Colon (tissue), 2 donors: Measurements from ENCODE around the gene TMEM150B.

Experiments
- FAIRE-seq: peaks from 2 replicates; lab custom pipeline; 2012; peaks lifted over from hg19 to GRCh38; lab: Jason Lieb, UNC
- donor health status: control.
- donor health status: control.

TMEM150B gene

DNA sequence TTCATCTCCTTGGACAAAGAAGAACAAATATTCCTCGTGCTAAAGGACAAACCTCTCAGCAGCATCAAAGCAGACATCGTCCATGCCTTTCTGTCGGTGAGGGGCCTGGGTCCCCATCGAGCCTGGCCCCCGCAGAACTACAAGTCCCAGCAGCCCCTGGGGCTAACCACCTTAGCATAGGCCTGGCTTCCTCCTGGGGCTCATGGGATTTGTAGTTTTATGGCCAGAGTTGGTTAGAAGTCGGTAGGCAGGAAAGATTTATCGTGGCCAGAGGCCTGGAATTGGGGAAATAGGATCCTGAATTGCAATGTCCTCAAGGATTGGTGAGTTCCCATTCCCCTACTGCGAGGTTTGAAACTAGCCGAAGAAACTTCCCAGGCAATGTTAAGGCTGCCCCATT is 19.6 kb downstream of the TMEM150B start:
- no peak for FAIRE-seq

DNA sequence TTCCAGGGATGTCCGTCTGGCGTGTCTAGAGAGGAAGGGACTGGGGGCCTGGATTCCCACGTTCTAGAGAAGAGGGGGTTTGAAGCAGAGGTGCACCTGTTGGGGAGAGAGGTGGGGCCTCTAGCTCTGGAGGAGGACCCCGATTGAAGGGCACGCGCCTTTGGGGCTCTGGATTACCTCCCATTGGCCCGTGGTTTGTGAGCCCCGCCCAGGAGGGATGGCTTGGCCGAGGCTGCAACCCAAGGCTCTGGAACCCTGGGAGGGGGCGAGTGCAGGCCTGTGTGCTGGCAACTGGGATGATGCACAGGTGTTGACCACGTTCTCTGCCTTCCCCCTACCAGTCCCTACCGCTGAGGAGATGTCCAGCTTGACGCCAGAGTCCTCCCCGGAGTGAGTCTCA is 20.2 kb downstream of the TMEM150B start:
- FAIRE-seq: no peak

DNA sequence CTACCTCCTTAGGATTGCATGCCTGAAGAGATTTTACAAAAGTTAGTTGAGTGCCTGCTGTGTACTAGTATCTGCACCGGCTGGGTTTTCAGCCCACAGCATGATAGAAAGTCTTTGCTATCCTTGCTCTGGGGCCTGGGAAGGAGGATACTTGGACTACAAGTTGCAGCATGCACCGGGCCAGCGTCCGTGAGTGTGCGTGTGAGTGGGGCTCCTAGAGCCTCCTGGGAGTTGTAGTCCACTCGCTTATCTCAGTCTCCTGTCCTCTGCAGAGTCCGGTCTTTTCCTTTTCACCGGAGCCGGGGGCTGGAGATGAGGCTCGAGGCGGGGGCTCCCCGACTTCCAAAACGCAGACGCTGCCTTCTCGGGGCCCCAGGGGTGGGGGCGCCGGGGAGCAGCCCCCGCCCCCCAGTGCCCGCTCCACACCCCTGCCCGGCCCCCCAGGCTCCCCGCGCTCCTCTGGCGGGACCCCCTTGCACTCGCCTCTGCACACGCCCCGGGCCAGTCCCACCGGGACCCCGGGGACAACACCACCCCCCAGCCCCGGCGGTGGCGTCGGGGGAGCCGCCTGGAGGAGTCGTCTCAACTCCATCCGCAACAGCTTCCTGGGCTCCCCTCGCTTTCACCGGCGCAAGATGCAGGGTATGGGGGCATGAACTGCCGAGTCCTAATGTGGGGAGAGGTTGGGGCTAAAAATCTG is 20.7 kb downstream of the TMEM150B start:
- no peak for FAIRE-seq

DNA sequence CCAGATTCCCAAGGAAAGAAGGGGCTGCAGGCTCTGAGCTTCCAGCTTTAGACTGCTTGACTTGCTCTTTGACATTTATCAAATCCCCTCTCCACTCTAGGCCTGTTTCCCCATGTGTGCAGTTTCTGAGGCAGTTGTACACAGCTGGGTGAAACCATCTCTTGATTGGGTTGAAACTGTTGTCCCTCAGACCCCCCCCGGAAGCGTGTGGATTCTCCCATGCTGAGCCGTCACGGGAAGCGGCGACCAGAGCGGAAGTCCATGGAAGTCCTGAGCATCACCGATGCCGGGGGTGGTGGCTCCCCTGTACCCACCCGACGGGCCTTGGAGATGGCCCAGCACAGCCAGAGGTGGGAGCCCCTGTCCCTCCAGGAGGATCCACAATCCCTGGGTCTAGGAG is 21.7 kb downstream of the TMEM150B start:
- no peak for FAIRE-seq

DNA sequence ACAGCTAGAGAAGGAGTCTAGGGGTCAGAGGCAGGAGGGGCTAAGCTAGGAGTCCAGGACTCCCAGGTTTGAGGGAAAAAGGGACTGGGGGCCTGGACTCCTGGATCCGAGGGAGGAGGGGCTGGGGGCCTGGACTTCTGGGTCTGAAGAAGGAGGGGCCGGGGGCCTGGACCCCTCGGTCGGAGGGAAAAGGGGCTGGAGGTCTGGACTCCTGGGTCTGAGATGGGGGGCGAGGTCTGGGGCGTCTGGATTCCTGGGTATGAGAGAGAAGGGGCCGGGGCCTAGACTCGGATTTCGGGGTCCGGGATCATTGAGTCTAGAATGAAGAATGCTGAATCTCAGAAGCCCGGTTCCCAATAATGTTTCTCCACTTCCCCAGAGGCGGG is 22.8 kb downstream of the TMEM150B start:
- FAIRE-seq: no peak

DNA sequence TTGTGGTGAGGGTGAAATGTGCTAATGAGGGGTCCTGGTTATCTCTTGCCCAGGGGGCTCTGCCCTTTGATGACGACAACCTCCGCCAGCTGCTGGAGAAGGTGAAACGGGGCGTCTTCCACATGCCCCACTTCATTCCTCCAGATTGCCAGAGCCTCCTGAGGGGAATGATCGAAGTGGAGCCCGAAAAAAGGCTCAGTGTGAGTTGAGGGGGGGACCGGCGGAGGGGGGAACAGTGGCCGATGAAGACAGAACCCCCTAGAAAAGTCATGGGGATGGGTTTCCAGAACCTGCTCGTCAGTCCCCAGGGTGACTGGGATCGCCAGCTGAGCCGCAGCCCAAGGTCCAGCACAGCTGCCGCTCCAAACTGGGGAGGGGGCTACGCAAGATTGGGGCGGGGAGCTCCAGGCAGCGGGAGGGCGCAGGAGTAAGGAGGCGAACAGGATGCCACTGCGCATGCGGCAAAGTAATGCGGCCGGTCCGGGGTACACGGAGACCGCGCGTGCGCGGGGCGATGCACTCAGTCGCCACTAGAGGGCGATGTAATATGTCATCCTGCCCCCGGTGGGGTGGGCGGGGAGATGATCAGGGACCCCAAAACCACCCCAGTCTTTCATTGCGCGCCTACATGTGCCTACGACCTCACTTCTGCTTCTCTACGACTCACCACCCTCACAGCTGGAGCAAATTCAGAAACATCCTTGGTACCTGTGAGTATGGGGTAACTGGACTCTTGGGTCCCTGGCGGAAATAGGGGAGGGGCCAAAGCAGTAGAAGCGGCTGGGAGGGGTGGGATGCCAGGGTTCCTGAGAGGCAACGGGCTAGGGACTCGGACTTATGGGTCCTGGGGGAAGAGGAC is 23.5 kb downstream of the TMEM150B start:
- FAIRE-seq: no peak

DNA sequence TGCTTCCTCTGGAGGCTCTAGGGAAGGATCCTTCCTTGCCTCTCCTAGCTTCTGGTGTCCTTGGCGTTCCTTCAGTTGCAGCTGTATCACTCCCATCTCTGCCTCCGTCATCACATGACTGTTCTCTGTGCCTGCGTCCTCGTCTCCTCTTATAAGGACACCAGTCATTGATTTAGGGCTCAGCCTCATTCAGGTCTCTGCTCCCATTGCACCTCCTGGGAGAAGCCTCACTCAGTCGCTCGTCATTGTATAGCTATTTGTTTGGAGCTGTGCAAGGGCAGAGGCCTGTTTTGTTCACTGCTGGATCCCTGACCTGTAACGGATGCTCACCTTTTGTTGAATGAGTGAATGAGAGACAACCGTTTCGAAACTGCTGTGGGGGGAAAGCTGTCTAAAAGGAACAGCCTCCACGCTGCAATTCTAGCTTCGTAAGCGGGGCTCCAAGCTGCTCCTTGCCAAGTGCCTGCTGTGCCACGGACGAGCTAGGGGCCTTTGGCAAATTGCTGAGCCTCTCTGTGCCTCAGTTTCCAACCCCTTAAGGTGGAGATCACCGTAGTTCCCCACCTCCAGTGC is 24.2 kb downstream of the TMEM150B start:
- no peak for FAIRE-seq

DNA sequence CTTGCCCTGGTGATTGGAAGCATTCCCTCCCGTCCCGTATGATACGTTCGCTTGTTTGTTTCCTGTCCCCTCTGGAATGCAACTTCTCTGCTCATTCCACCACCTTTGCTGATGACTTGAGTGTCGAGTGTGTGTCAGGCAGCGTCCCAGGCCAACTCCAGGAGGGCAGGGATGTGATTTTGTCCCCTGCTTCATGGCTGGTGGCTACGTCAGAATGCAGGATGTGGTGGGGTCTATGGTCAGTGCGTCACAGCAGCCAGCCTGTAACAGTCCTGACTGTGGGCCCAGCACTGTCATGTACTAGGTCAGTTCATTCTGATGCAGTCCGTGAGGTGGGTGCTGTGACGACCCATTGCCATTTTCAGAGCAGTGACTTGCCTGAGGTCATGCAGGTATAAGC is 25.1 kb downstream of the TMEM150B start:
- FAIRE-seq: no peak

DNA sequence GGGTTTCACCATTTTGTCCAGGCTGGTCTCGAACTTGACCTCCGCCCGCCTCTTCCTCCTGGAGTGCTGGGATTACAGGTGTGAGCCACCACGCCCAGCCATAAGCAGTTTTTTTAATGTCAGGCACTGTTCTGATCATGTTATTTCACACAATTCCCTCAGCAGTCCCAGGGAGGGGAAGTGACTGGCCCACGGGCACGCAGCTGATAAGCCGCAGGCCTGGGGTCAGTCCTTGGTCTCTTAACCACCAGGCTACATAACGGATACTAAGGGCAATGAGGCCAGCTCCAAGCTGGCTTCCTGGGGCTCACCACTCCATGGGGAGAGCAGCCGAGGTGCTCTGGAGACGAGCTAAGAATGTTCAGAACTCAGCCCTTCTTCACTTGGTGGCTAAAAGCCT is 27.9 kb downstream of the TMEM150B start:
- no peak for FAIRE-seq

DNA sequence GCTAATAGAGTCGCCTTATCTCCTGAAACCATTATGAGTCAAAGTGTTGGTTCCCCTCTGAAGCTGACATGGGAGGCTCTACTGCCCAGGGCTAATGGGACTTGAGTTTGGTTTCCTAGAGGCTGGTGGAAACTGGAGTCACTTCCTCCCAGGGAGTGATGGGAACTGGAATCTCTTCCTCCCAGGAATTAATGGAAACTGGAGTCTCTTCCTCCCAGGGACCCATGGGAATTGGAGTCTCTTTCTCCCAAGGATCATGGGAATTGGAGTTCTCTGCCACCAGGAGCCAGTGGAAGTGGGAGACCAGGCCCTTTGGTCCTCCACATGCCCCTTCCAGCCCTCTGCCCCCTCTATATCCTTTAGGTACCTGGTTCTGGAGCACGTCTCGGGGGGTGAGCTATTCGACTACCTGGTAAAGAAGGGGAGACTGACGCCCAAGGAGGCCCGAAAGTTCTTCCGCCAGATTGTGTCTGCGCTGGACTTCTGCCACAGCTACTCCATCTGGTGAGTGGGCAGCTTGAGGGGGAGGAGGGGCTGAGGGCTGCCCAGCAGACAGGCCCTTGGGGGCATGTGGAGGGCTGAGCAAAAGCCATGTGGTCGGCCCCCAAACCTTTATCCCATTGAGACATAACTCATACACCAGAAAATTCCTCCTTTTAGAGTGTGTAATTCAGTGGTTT is 35.9 kb downstream of the TMEM150B start:
- FAIRE-seq: no peak

DNA sequence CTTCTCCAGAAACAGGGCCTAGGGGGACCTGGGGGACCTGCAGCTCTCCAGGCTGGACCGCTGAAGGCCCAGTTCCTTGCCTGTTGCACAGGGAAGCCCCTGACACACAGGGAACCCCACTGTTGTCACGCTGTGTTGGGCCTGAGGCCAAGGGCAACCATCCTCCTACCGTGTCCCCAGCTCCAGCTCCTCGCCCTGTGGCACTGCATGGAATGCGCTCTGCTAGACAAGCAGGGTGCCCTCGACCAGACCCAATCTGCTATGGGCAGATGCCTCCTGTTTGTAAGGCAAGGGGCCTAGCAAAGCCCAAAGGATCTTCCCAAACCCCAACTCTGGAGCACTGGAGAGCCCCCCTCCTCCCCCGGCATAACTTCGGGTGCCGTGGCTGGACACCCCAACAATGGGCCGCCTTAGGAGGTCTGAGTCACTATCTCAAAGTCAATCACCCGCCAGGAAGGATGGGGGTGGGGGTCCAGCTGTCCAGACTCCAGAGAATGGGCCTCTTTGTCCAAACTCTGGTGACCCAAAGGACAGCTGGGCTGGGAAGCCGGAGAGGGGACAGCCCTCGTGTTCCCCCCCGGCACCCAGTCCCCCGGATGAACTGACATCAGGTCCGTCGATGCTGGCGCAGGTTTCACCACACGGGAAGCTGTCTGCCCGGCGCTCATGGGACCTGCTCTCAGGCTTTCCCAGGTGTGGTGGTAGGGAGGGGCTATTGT is 37.6 kb downstream of the TMEM150B start:
- FAIRE-seq: no peak

DNA sequence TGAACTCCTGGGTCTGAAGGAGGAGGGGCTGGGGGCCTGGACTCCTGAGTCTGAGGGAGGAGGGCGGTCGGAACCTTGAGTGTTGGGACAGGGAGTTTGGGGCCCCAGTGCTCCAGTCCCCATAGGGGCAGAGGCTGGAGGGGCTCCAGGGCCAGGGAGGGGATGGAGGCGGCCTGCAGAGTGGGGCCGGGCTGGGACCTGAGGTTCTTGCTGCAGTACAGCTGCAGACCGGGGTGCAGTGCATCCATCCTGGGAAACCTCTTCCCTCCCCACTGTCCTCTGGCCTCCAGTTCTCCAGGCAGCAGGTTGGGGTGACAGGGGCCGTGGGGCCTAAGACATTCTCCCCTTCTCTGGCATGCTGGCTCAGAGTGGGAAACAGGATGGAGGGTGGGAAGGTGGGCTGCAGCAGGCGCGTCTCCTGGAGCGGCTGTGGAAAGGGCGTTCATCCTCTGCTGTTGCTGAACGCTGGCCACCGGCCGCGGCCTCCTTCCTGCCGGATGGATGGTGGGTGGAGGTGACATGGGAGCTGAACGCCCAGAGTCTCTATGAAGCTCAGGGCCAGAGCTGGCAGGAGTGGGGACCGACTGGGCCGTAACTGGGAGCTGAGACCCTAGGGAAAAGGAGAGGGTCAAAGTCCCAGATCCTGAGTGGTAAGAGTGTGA is 39.8 kb downstream of the TMEM150B start:
- FAIRE-seq: no peak

DNA sequence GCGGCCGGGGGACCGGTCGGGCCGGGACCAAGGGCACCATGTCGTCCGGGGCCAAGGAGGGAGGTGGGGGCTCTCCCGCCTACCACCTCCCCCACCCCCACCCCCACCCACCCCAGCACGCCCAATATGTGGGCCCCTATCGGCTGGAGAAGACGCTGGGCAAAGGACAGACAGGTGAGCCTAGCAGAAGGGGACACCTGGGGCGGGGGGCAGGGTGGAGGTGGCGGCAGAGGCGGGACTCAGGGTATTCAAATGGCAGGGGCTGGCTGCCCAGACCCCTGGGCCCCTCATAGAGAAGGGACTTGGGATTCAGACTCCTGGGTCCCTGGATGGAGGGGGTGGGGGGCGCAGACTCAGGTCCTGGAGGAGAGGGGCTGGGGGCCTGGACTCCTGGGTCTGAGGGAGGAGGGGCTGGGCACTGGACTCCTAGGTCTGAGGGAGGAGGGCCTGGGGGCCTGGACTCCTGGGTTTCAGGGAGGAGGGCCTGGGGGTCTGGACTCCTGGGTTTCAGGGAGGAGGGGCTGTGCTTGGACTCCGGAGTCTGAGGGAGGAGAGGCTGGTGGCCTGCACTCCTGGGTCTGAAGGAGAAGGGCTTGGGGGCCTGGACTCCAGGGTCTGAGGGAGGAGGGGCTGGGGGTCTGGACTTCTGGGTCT is 40.6 kb downstream of the TMEM150B start:
- no peak for FAIRE-seq

DNA sequence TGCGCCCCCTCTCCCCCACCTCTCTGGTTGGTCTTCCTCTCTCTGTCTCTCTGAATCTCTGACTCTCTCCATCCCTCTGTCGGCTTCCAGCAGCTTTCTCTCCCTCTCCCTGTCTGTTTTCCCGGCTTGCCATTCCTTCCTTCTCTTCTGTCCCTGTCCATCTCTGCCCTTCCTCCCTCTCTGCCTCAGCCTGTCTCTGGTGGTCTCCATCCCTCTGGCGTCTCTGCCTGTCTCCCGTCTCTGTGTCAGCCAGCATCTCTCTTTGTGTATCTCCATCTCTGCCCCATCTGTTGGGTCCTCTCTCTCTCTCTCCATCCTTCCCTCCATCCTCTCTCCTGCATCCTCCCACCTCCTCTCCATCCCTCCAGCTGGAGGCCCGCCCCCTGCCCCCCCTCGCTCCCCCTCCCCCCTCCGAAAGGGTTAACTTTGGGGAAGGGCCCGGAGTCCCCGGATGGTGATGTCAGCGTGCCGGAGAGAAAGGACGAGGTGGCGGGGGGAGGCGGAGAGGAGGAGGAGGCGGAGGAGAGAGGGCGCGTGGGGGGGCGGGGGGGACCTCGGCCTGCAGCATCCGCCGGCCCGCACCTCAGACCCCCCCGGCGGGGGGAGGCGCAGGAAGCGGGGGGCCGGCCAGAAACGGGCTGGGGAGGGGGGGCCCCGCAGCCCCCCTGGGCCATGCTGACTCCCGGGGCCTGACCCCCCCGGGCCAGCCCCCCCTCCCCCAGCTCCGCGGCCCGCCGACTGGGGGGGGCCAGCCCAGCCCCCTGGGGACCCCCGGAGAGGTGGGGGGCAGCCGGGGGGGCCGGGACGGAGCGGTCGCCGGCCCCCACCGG is 41.4 kb downstream of the TMEM150B start, which contains the start of gene BRSK1:
Gene BRSK1, plus strand, starts transcription at position 450 of the 830 bp plus-strand sequence. CDS start 446 bp downstream, outside the sequence.
- no peak for FAIRE-seq

DNA sequence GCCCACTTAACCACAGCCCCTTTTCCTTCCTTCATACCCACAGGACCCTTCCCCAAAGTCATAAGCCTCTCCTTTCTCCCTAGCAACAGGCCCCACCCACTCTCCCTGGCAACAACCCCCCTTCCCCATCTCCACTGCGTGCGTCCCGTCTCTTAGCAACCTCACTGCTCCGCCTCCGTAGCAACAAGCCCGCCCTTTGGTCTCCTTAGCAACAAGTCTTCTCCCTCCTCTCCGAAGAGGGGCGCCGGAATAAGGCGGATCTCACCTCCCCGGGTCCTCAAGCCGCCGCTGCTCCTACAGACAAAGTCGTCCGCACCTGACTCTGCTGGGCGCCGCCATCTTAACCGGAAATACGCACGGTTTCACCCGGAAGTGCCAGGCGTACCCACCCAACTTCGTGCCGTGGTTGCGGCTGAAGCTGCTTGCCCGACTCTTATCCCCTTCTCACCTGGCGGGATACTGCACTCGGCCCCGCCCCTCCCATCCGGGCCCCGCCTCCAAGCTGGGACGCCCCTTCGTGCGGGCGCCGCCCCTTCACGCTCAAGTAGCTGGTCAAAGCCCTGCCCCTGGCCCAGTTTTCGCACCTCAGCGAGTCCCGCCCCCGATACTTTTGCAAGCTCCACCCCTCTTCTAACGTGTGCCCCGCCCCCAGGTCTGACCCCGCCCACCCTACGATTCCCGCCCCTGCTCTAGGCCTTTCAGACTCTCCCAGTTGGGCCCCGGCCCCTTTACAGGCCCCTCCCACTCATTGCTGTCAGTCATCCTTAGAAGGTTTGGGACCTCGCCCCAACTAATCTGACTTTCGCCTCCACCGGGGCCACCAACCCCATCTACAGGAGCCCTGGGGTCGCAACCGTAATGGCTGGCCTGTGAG is 45.1 kb downstream of the TMEM150B start, which contains the start of gene HSPBP1:
Gene HSPBP1, minus strand, starts transcription at position 341 of the 874 bp plus-strand sequence. CDS start 502 bp downstream, outside the sequence.
- FAIRE-seq: no peak

DNA sequence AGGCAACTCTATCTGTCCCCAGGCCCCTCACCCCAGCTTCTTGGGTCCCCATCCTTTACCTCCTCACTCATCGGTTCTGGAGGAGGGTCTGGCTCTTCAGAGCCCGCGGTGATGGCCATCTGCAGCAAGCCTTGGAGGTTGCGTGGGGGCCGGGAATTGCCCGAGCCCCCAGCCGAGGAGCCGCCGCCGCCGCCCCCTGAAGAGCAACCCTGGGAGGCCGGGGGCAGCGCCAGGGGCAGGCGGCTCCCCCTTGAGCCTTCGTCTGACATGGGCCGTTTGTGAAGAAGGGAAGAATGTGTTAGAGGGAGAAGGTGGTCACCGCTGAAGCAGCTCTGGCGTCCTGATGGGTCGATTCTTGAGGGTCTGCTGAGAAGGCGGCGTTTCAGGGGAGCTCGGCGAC is 45.8 kb downstream of the TMEM150B start:
- no peak for FAIRE-seq

DNA sequence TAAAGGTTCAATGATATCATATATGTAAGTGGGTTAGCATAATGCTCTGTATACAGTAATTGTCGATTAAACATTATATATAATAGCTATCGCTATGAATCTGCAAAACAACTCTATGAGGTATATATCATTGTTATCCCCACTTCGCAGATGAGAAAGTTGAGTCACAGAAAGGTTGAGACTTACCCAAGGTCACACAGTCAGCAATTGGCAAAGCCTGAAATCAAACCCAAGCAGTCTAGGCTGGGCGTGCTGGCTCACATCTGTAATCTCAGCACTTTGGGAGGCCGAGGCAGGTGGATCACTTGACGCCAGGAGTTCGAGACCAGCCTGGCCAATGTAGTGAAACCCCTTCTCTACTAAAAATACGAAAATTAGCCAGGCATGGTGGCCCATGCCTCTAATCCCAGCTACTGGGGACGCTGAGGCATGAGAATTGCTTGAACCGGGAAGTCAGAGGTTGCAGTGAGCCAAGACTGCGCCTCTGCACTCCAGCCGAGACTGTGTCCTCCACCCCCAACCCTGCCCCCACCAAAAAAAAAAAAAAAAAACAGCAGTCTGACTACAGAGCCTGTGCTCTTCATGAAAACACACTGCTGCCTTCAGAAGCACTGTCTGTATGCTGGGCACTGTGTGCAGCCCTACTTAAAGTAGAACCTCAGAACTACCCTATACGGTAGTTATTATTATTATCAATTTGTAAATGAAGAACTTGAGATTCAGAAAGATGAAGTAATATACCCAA is 46.6 kb downstream of the TMEM150B start:
- FAIRE-seq: no peak

DNA sequence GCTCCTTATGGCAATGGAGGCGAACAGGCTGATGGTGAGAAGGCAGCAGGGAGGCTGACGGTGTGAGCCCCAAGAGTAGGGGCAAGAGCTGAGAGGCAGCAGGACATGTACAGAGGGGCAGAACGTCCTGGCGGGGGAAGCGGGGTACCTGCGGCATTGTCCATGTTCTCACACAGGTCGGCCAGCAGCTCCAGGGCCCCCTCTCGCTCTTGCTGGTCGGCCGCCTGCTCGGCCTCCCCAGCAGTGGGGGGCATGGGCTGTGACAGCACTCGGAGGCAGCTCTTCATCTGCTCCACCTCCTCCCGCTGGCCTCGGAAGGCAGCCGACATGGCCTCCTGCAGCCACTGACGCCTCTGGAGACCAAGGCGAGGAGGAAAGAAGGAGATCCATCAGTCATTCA is 47.6 kb downstream of the TMEM150B start:
- no peak for FAIRE-seq
